Measurements from ENCODE around the gene UTP4. TPM values are rescaled to one million over a fixed set of nuclear protein-coding genes. Genes with fewer than 3 reads are reported as not detected.
A peak's percentile ranks its signal among the peaks of the same experiment; 100 is the strongest.

UTP4 gene
- polyA plus RNA-seq, 1 donor from 2014 or later: 18.5 TPM

GRCh38 chr16:69109486-69110270, 22.8 kb upstream of the UTP4 start:
- H3K9me3 ChIP-seq (ENCODE audit: low read length): no peaks in the 10 kb centered on the region
- no peaks in the 10 kb centered on the region for H3K27me3 ChIP-seq (ENCODE audit: insufficient read depth, low read depth, low read length)
- H3K4me2 ChIP-seq (ENCODE audit: low read length): no peak overlapping the region
- TF ChIP-seq, protein P1, sequence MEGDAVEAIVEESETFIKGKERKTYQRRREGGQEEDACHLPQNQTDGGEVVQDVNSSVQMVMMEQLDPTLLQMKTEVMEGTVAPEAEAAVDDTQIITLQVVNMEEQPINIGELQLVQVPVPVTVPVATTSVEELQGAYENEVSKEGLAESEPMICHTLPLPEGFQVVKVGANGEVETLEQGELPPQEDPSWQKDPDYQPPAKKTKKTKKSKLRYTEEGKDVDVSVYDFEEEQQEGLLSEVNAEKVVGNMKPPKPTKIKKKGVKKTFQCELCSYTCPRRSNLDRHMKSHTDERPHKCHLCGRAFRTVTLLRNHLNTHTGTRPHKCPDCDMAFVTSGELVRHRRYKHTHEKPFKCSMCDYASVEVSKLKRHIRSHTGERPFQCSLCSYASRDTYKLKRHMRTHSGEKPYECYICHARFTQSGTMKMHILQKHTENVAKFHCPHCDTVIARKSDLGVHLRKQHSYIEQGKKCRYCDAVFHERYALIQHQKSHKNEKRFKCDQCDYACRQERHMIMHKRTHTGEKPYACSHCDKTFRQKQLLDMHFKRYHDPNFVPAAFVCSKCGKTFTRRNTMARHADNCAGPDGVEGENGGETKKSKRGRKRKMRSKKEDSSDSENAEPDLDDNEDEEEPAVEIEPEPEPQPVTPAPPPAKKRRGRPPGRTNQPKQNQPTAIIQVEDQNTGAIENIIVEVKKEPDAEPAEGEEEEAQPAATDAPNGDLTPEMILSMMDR (IDR thresholded peaks at IDR 0.05; ENCODE audit: poor library complexity, severe bottlenecking): no peak
- TF ChIP-seq EZH2 (IDR thresholded peaks at IDR 0.05; ENCODE audit: borderline replicate concordance, insufficient read depth, low read length, poor library complexity, severe bottlenecking): no peak
- no peak for TF ChIP-seq RAD21 (conservative IDR thresholded peaks at IDR 0.05)
- H2AFZ ChIP-seq (ENCODE audit: low read depth, low read length): no peak overlapping the region
- no peaks in the 10 kb centered on the region for H4K20me1 ChIP-seq (ENCODE audit: insufficient read depth)
- H3F3A ChIP-seq (ENCODE audit: insufficient read depth, low read length, poor library complexity, severe bottlenecking): peaks cover 3% of the 10 kb centered on the region
- H3K27ac ChIP-seq (ENCODE audit: low read length): no peak overlapping the region
- peak overlapping the region; percentile 97 for H3K4me3 ChIP-seq (ENCODE audit: low read length)
- peak overlapping the region; percentile 85 for H3K9ac ChIP-seq (ENCODE audit: low read length)
- no peaks in the 10 kb centered on the region for H3K9me2 ChIP-seq (ENCODE audit: insufficient read depth, low read length)
- H3K79me2 ChIP-seq (replicated peaks; ENCODE audit: insufficient read depth, low read length): peaks cover 45% of the 10 kb centered on the region
- peaks cover 9% of the 10 kb centered on the region for H3K36me3 ChIP-seq (ENCODE audit: insufficient read depth, low read length)

GRCh38 chr16:69110406-69110805, 22.0 kb upstream of the UTP4 start:
- H3F3A ChIP-seq (ENCODE audit: insufficient read depth, low read length, poor library complexity, severe bottlenecking): peaks cover 3% of the 10 kb centered on the region
- H3K4me3 ChIP-seq (ENCODE audit: low read length): no peak overlapping the region
- H3K27me3 ChIP-seq (ENCODE audit: insufficient read depth, low read depth, low read length): no peaks in the 10 kb centered on the region
- no peaks in the 10 kb centered on the region for H4K20me1 ChIP-seq (ENCODE audit: insufficient read depth)
- H3K9ac ChIP-seq (ENCODE audit: low read length): no peak overlapping the region
- no peak overlapping the region for H3K27ac ChIP-seq (ENCODE audit: low read length)
- H3K4me2 ChIP-seq (ENCODE audit: low read length): no peak overlapping the region
- no peaks in the 10 kb centered on the region for H3K9me2 ChIP-seq (ENCODE audit: insufficient read depth, low read length)
- H3K79me2 ChIP-seq (replicated peaks; ENCODE audit: insufficient read depth, low read length): peaks cover 45% of the 10 kb centered on the region
- H3K9me3 ChIP-seq (ENCODE audit: low read length): no peaks in the 10 kb centered on the region
- H3K36me3 ChIP-seq (ENCODE audit: insufficient read depth, low read length): peaks cover 9% of the 10 kb centered on the region
- H2AFZ ChIP-seq (ENCODE audit: low read depth, low read length): no peak overlapping the region
- no peak for TF ChIP-seq TAF1 (IDR thresholded peaks at IDR 0.05; ENCODE audit: low read depth)
- no peak for TF ChIP-seq MXI1 (conservative IDR thresholded peaks at IDR 0.05; ENCODE audit: poor library complexity, severe bottlenecking)
- no peak for TF ChIP-seq EZH2 (IDR thresholded peaks at IDR 0.05; ENCODE audit: borderline replicate concordance, insufficient read depth, low read length, poor library complexity, severe bottlenecking)
- no peak for TF ChIP-seq POLR2AphosphoS5 (IDR thresholded peaks at IDR 0.05)
- TF ChIP-seq RAD21 (conservative IDR thresholded peaks at IDR 0.05): no peak
- no peak for TF ChIP-seq EP300 (conservative IDR thresholded peaks at IDR 0.05; ENCODE audit: poor library complexity, severe bottlenecking)
- TF ChIP-seq SMC3 (conservative IDR thresholded peaks at IDR 0.05; ENCODE audit: poor library complexity): no peak
- no peak for TF ChIP-seq REST (IDR thresholded peaks at IDR 0.05; ENCODE audit: borderline replicate concordance)
- TF ChIP-seq, protein P1 (IDR thresholded peaks at IDR 0.05; ENCODE audit: poor library complexity, severe bottlenecking): no peak
